ENCODE data around the gene PRICKLE2.

- peak; percentile 18 to 27 for TF ChIP-seq CTCF (conservative IDR thresholded peaks at IDR 0.05 in 1 of 2, IDR thresholded peaks at IDR 0.05 in 1 of 2; ENCODE audit: low read depth in 1 of 2, low read length in 2 of 2)
- no peak for TF ChIP-seq EZH2 (IDR thresholded peaks at IDR 0.05; ENCODE audit: low read length, missing control alignments)
Observed at GRCh38 chr3:64224826-64225610, at the start of gene PRICKLE2.
